Central memory CD8-positive, alpha-beta T cell (primary cell): ENCODE measurements around the gene TMEM43.
"Not testable (repeated sequence)": the region's sequence is repeated elsewhere in the genome, so short reads cannot be mapped to it uniquely, and the experiment has no call there.

ENCODE experiments used
- ATAC-seq: fragments of 150-1000 bp; cut with Tn5 transposase; replicated peaks from 2 replicates; pipeline ENCODE4 v1.10.0; 2022; ENCODE audit warnings: mild to moderate bottlenecking, moderate FRiP score, moderate number of reproducible peaks; ENCODE audit not compliant: poor library complexity, severe bottlenecking; ENCODE audit errors: extremely low read depth
- DNase-seq, 2 donors: peaks; one replicate each; pipeline ENCODE4 v3.0.0; 2021; ENCODE audit warnings: low spot score in 2 of 2
- H3K27ac Mint-ChIP-seq: one replicate; pipeline ENCODE4 v1.8.0; 2022; ENCODE audit warnings: low read depth, mild to moderate bottlenecking, moderate library complexity, mixed read lengths
- H3K27me3 Mint-ChIP-seq: one replicate; pipeline ENCODE4 v1.8.0; 2022; ENCODE audit warnings: mixed read lengths
- H3K36me3 Mint-ChIP-seq: one replicate; pipeline ENCODE4 v1.8.0; 2022; ENCODE audit warnings: mild to moderate bottlenecking, moderate library complexity, mixed read lengths; ENCODE audit not compliant: insufficient read depth
- H3K4me1 Mint-ChIP-seq: one replicate; pipeline ENCODE4 v1.8.0; 2022; ENCODE audit warnings: mixed read lengths
- H3K4me3 Mint-ChIP-seq: one replicate; pipeline ENCODE4 v1.8.0; 2022; ENCODE audit warnings: mild to moderate bottlenecking, moderate library complexity, mixed read lengths
- H3K9me3 Mint-ChIP-seq: one replicate; pipeline ENCODE4 v1.8.0; 2022; ENCODE audit warnings: mixed read lengths

Gene TMEM43

DNA sequence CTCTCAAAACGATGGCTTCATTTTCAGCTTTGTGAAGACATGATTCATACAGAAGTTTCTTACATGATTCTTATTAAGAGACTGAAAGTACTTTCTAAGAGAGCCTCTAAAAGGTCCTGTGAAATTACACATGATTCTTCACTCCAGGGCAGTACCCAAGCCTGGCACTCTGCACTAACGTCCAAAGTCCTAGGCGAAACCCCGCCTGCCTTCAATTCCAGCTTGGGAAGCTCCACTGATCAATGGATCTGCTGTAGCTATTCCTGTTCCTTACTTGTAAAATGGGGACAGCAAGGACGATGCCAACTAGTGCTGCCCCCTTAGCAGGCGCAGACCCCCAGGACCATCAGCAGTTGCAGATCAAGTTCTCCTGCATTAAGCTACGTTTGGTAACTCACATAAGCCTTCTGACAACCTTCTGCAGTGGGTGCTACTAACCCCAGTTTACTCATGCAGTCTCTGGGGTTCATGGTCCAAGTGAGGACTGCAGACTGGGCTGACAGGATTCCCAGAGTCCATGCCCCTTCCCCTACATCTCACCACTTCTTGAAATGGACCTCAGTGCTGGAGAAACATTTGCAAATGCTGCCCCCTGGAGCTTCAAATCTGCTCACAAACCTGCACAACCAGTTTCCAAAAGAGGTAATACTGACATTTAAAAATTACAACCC is 10.8 kb upstream of the TMEM43 start:
- Mint-ChIP-seq H3K4me1 (no peaks in the 10 kb centered on the region), H3K9me3 (no peaks in the 10 kb centered on the region), H3K36me3 (peaks cover 9% of the 10 kb centered on the region), H3K27ac (no peak overlapping the region), H3K27me3 (no peaks in the 10 kb centered on the region), H3K4me3 (no peak overlapping the region)
- DNase-seq (no peak), ATAC-seq (no peak)

- H3K36me3 Mint-ChIP-seq = peaks cover 11% of the 10 kb centered on the region
Measured at GRCh38 chr3:14117468-14118399, 7.1 kb upstream of the TMEM43 start.

DNA sequence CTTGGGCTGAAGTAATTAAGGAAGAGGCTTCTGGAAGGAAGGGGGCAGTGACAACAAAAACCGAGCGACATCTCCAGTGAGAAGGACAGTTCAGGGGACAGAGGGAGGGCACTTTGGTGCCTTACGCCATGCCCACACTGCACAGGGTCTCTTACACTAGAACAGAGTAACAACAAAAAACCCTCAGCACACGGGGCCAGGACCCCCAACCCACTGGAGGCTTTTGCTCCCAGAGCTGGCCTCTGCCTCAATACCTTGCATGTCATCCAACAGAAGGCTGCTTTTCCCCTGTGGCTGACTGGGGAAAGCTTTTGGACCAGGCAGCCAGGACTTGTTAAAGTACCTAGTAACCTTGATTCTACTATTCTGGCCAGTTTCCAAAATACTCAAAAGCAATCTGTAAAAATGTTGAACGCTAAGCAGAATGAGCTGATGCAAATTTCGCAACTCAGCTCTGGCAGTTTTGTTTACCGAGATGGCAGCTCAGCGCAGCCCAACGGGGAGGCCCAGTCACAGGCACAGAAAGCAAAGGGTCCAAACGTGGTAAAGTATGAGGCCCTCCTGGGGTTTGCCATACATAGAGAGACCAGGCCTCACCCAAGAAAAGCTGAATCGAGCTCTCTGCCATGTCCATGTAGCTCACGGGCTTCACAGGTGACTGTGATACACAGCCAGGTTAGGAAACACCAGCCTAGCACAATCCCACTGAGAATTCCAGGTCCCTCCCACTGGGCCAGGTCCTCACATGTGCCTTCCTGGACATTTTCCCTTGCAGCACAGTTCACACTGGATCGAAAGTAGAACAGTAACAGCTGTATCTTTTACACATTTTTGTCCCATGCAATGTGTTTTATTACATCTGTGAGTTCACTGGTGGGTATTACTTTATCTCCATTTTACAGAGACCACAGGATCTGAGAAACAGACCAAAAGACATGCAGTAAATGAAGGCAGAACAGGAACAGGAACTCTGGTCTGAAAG is 6.2 kb upstream of the TMEM43 start:
- ATAC-seq (no peak), DNase-seq (no peak)
- no peaks in the 10 kb centered on the region for H3K27me3 Mint-ChIP-seq
- no peaks in the 10 kb centered on the region for H3K9me3 Mint-ChIP-seq
- no peak overlapping the region for H3K4me3 Mint-ChIP-seq
- H3K27ac Mint-ChIP-seq = peak overlapping the region; percentile 67
- H3K4me1 Mint-ChIP-seq = peaks cover 31% of the 10 kb centered on the region
- peaks cover 8% of the 10 kb centered on the region for H3K36me3 Mint-ChIP-seq

More at GRCh38 chr3:14117468-14118399, 7.1 kb upstream of the TMEM43 start:
- Mint-ChIP-seq H3K9me3 (no peaks in the 10 kb centered on the region), H3K4me3 (no peak overlapping the region), H3K27me3 (no peaks in the 10 kb centered on the region), H3K27ac (peak overlapping the region; percentile 67), H3K4me1 (peaks cover 22% of the 10 kb centered on the region)
- ATAC-seq (no peak), DNase-seq (no peak)

- Mint-ChIP-seq H3K36me3 (peaks cover 10% of the 10 kb centered on the region), H3K27ac (no peak overlapping the region), H3K9me3 (no peaks in the 10 kb centered on the region), H3K4me1 (peaks cover 35% of the 10 kb centered on the region), H3K27me3 (no peaks in the 10 kb centered on the region), H3K4me3 (no peak overlapping the region)
- no peak for ATAC-seq
- DNase-seq = no peak
Measured at GRCh38 chr3:14119651-14120050, 5.2 kb upstream of the TMEM43 start.

DNA sequence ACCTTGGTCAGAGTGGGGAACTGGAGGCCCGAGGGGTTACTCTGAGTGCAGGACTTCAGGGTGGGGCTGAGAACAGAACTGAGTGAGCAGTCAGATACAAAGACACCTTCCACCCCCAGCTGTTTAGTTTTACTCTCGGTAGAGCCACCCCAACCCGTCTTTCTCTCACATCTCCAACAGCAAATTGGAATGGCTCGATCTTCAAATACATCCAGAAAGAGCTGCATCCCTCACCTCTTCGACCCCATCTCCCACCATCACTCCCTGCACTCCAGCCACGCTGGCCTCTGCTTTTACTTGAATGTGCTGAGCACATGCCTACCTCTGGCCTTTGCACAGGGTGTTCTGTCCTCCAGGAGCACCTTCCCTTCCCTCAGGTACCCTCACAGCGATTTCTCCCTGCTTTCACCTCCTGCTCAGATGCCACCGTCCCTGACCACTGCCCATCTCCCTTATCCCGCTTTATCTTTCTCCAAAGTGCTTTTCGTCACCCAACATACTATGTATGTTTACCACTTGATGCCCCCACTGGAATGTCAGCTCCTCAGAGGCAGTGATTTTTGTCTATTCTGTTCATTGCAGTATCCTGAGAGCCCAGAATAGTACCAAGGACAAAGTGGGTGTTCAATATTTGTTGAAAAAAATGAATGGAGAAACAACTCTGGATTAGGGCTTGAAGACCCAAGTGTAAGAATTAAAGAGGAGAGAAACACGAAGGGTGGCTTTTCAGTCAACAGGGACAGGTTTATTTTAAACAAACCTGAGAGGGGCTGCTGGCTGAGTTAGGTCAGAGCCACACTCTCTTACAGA is 4.5 kb upstream of the TMEM43 start:
- no peaks in the 10 kb centered on the region for H3K9me3 Mint-ChIP-seq
- H3K27ac Mint-ChIP-seq = no peak overlapping the region
- no peak for ATAC-seq
- DNase-seq = no peak
- H3K4me1 Mint-ChIP-seq = peaks cover 36% of the 10 kb centered on the region
- H3K4me3 Mint-ChIP-seq = no peak overlapping the region
- peaks cover 17% of the 10 kb centered on the region for H3K36me3 Mint-ChIP-seq
- H3K27me3 Mint-ChIP-seq = no peaks in the 10 kb centered on the region

DNA sequence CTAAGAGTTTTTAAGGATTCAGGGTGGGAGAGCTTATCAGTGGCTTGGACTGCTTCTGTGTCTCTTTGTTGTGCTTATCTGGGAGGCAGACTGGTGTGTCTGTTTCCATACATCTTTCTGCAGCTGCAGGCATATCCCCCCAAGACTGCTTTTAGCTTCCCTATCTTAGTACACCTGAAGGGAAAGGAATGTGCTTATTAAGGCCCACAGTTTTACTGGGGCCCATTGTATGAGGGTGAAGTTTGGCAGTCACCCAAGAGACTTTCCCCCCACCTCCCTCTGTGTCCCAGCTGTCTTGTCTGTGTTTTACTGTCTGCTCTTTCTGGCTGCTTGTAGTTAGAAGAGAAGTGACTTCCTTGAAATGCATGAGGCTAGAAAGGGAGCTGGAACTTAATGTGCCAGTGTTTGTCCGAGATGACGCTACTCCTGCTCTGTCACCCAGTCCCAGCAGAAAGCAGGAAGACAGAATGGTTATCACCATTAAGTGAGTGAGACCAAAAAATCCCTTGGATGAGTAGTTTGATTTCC is 3.9 kb upstream of the TMEM43 start:
- Mint-ChIP-seq H3K36me3 (peaks cover 22% of the 10 kb centered on the region), H3K4me1 (peaks cover 42% of the 10 kb centered on the region)
- not testable (repeated sequence) for ATAC-seq, H3K27ac Mint-ChIP-seq, DNase-seq, H3K27me3 Mint-ChIP-seq, H3K9me3 Mint-ChIP-seq, H3K4me3 Mint-ChIP-seq

- Mint-ChIP-seq H3K36me3 (peaks cover 24% of the 10 kb centered on the region), H3K9me3 (no peaks in the 10 kb centered on the region), H3K27ac (peak overlapping the region; percentile 47), H3K4me3 (no peak overlapping the region), H3K4me1 (peaks cover 51% of the 10 kb centered on the region), H3K27me3 (no peaks in the 10 kb centered on the region)
- ATAC-seq (no peak), DNase-seq (no peak)
Measured at GRCh38 chr3:14121859-14122258, 3.0 kb upstream of the TMEM43 start.

GRCh38 chr3:14122301-14122700 is 2.6 kb upstream of the TMEM43 start:
- peaks cover 24% of the 10 kb centered on the region for H3K36me3 Mint-ChIP-seq

GRCh38 chr3:14123308-14124222 is 1.3 kb upstream of the TMEM43 start:
- Mint-ChIP-seq H3K27ac (peak overlapping the region; percentile 99), H3K4me1 (peaks cover 68% of the 10 kb centered on the region), H3K4me3 (peak overlapping the region; percentile 95), H3K36me3 (peaks cover 33% of the 10 kb centered on the region), H3K27me3 (no peaks in the 10 kb centered on the region), H3K9me3 (no peaks in the 10 kb centered on the region)
- DNase-seq (no peak), ATAC-seq (no peak)

More at GRCh38 chr3:14122301-14122700, 2.6 kb upstream of the TMEM43 start:
- DNase-seq = no peak
- ATAC-seq = no peak
- Mint-ChIP-seq H3K9me3 (no peaks in the 10 kb centered on the region), H3K27ac (peak overlapping the region; percentile 47), H3K27me3 (no peaks in the 10 kb centered on the region), H3K4me1 (peaks cover 55% of the 10 kb centered on the region), H3K4me3 (peak overlapping the region; percentile 30)

GRCh38 chr3:14124223-14124614 is 633 bp upstream of the TMEM43 start:
- peak; percentile 17 for ATAC-seq
- peaks cover 71% of the 10 kb centered on the region for H3K4me1 Mint-ChIP-seq
- H3K27me3 Mint-ChIP-seq = no peaks in the 10 kb centered on the region
- H3K27ac Mint-ChIP-seq = peak overlapping the region; percentile 99
- peak overlapping the region; percentile 95 for H3K4me3 Mint-ChIP-seq
- no peaks in the 10 kb centered on the region for H3K9me3 Mint-ChIP-seq
- DNase-seq = no peak
- peaks cover 36% of the 10 kb centered on the region for H3K36me3 Mint-ChIP-seq
